ENCODE results near the gene ZNF566. TPM values are rescaled to one million over a fixed set of nuclear protein-coding genes. Genes with fewer than 3 reads are reported as not detected.
A peak's percentile ranks its signal among the peaks of the same experiment; 100 is the strongest.

ZNF566 gene
- total RNA-seq, 1 donor from 2014 or later = 8.3 TPM

DNA sequence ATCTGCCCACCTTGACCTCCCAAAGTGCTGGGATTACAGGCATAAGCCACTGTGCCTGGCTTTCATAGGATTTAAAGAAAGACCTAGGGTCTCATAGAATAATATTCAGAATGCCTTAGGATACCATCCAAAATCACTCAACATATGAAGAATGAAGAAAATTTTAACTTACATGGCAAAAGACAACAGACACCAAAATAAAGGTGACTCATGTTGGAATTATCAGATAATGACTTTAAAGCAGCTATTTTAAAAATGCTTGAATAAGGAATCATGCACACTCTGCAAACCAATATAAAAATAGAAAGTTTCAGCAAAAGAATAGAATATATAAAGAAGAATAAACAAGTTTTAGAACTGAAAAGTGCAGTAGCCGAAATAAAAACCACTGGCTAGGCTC is 29.3 kb downstream of the ZNF566 start:
- DNase-seq (ENCODE audit: low spot score) = no peak
- intact Hi-C loops (cut with DNase I) = no loop called here

DNA sequence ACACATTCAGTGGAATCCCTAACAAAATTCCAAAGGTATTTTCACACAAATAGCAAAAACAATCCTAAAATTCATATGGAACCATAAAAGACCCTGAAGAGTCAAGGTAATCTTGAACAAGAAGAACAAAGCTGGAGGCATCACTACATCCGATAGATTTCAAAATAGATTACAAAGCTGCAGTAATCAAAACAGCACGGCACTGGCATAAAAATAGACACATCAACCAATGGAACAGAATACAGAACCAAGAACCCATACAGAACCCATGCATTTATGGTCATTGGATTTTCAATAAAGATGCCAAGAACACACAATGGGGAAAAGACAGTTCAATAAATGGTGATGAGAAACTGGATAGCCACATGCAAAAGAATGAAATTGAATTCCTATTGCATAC is 32.5 kb downstream of the ZNF566 start:
- intact Hi-C loops (cut with DNase I) = no loop called here
- DNase-seq (ENCODE audit: low spot score) = no peak

DNA sequence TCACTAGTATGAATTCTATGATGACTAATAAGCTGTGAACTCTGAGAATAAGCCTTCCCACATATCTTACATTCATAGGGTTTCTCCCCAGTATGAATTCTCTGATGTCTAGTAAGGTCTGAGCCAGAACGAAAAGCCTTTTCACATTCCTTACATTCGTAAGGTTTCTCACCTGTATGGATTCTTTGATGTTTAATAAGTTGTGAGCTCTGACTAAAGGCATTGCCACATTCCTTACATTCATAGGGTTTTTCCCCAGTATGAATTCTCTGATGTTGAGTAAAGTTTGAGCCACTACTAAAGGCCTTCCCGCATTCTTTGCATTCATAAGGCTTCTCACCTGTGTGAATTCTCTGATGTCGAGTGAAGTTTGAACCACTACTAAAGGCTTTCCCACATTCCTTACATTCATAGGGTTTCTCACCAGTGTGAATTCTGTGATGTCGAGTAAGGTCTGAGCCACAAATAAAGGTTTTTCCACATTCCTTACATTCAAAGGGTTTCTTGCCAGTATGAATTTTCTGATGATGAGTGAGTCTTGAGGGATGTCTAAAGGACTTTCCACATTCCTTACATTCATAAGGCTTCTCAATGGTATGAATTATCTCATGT is 40.2 kb downstream of the ZNF566 start:
- intact Hi-C loops (cut with DNase I) = no loop called here
- DNase-seq (ENCODE audit: low spot score) = no peak

DNA sequence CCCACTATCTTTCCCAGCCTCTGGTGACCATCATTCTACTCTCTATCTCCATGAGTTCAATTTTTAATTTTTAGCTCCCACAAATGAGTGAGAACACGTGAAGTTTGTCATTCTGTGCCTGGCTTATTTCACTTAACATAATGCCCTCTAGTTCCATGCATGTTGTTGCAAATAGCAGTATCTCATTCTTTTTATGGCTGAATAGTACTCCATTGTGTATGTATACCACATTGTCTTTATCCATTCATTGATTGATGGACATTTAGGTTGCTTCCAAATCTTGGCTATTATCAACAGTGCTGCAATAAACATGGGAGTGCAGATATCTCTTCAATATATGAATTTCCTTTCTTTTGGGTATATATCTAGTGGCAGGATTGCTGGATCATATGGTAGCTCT is 48.0 kb downstream of the ZNF566 start:
- no peak for DNase-seq (ENCODE audit: low spot score)
- intact Hi-C loops (cut with DNase I) = no loop called here

DNA sequence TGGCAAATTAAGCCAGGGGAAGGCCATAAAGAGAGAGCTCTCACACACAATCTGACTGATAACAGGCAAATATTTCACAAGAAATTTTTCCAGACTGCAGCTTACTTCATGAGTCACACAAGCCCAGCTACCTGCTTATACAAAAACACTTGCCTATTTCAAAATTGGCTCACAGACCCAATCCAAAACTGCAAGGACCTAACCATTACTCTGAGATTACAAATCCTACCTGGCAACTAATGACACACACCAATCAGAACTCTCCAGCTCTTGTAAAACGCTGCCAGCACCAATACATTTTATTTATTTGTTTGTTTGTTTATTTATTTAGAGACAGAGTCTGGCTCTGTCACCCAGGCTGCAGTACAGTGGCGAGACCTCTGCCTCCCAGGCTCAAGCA is 52.8 kb downstream of the ZNF566 start:
- DNase-seq (ENCODE audit: low spot score) = no peak
- intact Hi-C loops (cut with DNase I) = no loop called here

DNA sequence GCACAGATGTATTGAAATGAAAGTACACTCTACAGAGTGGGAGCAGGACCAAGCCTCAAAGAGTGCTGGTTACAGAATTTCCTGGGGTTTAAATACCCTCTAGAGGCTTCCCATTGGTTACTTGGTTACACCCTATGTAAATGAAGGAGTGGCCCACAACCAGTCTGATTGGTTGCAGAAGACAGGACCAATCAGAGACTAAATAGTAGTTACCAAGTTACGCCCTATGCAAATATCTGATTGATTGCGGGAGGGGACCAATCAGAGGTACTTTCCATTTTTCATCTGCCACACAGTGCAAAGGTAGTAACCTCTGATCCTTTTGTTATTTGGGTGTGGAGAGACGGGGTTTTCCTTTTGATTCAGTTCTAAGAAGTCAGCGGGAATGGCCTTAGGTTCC is 65.4 kb downstream of the ZNF566 start:
- intact Hi-C loops (cut with DNase I) = loop anchor here (10.0 kb wide), 1 partner anchor 209 kb away; the partner anchor contains the start of genes ZNF146 and ZNF565
- no peak for DNase-seq (ENCODE audit: low spot score)

DNA sequence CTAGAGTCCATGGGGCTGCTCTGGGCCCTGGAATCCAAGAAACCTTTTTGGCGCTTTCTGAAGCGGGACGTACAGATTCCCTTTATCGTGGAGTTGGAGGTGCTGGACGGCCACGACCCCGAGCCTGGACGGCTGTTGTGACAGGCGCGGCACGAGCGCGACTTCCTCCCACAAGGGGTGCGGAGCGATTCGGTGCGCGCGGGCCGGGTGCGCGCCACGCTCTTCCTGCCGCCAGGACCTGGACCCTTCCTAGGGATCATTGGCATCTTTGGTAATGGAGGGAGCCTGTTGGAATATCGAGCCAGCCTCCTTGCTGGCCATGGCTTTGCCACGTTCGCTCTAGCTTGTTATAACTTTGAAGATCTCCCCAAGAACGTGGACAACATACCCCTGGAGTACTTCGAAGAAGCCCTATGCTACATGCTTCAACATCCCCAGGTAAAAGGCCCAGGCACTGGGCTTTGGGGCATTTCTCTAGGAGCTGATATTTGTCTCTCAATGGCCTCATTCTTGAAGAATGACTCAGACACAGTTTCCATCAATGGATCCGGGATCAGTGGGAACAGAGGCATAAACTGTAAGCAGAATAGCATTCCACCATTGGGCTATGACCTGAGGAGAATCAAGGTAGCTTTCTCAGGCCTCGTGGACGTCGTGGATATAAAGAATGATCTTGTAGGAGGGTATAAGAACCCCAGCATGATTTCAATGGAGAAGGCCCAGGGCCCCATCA is 67.4 kb downstream of the ZNF566 start:
- intact Hi-C loops (cut with DNase I) = loop anchor here (10.0 kb wide), 1 partner anchor 207 kb away; the partner anchor contains the start of genes ZNF146 and ZNF565
- DNase-seq (ENCODE audit: low spot score) = no peak

DNA sequence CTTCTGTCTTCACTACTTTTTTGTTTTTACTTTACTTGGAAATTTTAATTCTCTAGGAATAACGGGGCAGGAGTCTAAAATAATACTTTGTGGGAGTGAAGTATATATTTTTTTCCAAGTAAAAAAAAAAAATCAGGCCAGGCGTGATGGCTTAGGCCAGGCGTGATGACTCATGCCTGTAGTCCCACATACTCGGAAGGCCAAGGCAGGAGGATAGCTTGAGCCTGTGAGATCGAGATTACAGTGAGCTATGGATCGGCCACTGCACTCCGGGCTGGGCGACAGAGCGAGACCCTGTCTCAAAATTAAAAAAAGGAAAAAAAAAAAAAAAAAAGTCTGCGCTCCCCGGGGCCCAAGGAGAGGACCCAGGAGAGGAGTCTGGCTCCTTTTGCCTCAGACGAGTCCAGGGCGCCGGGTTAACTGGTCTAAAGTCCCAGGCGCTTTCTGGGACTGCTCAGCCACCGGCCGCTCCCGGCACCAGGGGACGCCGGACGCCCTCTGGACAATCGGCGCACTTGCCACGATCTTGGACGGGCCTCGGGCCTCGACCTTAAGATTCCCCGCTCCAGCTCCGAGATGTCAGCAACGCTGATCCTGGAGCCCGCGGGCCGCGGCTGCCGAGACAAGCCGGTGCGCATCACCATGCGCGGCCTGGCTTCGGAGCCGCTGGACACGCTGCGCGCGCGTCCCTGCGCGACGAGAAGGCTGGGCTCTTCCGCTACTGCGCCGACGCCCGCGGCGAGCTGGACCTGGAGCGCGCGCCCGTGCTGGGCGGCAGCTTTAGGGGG is 68.2 kb downstream of the ZNF566 start:
- intact Hi-C loops (cut with DNase I) = loop anchor here (10.0 kb wide), 1 partner anchor 206 kb away; the partner anchor contains the start of genes ZNF146 and ZNF565
- DNase-seq (ENCODE audit: low spot score) = no peak

DNA sequence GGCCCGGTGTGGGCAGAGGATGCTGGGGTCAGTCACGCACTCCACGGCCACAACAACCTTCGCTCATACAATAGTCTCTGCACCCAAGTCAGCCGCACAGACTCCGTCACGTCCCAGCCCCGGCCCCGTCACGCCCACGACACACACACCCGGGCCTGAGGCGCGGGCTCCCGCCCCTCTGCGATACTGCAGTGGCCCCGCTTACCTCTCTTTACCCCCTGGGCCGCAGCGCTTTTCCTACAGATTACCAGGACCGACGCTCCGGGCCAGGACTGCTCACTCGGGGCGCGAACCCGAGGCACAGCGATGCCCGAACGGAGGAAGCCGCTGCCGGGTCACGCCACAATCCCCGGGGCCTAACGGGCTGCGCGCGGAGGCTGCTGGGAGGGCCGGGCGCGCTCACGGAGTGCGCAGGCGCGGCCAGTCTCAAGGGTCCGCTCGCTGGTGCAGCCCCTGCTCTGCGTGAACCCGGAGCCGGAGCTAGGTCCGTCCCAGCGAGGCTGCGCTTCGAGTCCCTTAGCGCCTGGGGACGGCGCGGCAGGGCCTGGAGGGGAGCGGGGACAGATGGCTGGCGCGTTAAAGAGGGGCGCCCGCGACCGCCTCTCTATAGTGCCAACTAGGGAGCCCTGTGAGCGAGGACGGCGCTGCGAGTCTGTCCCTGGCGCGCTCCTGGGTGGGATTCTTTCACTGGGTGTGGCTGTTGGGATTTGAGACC is 70.9 kb downstream of the ZNF566 start, which contains the start of gene ZFP82:
TSS of gene ZFP82 (minus strand) at position 358 of the 715 bp plus-strand sequence. CDS start 8,855 bp downstream, outside the sequence.
- intact Hi-C loops (cut with DNase I) = loop anchor here (2.0 to 5.0 kb wide), 2 partner anchors 41 to 70 kb away; partner anchors contain the start of genes ZFP14 and ZNF566

DNA sequence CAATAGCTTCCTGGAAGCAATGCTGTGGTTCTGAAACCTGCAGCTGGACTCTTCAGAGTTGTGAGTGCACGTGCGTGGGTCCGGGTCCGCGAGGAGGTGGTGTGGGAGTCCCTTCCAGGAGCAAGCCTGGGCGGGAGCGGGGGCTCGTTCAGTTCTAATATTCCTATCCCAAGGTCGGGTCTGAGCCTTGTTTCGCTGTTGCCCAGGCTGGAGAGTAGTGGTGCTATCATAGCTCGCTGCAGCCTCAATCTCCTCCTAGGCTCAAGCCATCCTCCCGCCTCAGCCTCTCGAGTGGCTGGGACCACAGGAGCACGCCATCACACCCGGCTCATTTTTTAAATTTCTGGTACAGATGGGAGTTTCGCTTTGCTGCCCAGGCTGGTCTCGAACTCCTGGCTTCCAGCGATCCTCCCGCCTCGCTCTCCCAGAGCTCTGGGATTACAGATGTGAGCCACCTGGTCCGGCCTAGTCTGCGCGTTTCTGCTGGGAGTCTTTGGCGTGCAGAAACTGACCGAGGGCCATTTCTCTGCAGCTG is 71.5 kb downstream of the ZNF566 start:
- no peak for DNase-seq (ENCODE audit: low spot score)
- intact Hi-C loops (cut with DNase I) = loop anchor here (2.0 to 5.0 kb wide), 2 partner anchors 41 to 71 kb away; partner anchors contain the start of genes ZFP14 and ZNF566

More for the DNA sequence above, 70.9 kb downstream of the ZNF566 start, which contains the start of gene ZFP82:
- DNase-seq (ENCODE audit: low spot score) = peak; percentile 88

DNA sequence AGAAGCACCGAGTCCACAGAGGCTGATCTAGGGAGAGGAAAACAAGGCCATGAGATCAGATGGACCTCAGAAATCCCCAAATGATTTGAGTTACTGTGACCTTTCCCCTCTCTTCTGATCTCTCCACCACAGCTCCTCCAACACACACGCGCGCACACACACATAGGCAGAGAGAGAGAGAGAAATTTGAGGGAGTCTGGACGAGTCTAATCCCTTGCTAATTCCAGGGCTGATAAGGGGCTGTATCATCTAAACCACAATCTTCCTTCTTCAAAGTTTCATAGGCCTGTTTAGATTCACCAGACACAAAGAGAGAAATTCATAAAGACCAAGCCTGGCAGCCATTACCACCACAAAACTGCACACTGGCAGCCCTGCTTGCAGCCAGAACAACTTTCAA is 79.5 kb downstream of the ZNF566 start:
- no peak for DNase-seq (ENCODE audit: low spot score)
- intact Hi-C loops (cut with DNase I) = no loop called here

DNA sequence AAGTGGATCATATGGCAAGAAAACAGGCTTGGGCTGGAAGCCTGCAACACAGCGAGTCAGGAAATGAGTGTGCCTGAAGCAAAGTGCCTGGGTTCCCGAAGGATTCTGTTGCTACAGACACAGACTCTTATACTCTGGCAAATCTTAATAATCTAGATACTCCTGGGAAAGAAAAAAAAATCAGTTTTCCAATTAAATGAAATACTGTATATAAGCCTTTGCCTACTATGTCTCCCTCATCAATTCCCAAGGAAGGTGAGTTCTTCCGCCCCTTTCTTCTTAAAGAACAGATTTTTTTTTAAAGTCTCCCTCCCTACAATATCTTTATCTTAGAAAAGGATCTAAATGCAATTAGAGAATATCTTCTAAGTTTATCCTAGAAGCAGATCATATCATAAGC is 81.3 kb downstream of the ZNF566 start:
- intact Hi-C loops (cut with DNase I) = no loop called here
- no peak for DNase-seq (ENCODE audit: low spot score)

DNA sequence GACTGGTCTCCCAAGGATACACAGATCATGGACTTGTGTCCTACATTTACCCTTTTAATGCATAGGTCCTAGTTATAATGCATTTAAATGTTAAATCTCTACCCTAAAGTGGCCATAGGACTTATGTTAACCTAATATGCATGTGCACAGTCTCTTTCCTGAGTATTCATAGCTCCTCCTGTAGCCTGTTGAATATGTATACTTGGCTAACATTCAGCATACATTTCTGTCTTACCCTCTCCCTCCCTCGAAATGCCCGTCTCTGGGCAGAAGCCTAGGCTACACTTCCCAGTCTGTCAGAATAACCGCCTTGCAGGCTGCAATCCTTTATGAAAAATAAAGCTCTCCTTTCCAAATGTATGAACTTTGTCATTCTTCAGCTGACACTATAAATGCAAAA is 84.9 kb downstream of the ZNF566 start:
- DNase-seq (ENCODE audit: low spot score) = no peak
- intact Hi-C loops (cut with DNase I) = no loop called here

DNA sequence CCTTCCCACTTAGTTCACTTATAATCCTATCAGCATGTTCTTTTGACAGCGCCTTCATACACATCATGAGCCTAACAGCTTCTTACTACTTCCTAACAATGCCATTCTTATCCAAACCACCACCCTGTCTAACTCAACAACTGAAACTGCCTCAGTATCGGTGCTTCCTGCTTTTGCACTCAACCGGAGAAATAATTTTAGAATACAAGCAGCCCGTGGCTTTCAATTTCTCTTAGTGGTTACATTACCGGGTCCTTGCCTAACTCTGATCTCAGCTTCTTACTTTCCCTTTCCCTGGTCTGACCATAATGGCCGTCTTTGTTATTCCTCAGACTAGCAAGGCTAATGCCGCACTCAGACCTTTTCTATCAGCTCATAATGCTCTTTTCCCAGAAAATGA is 87.9 kb downstream of the ZNF566 start:
- DNase-seq (ENCODE audit: low spot score) = no peak
- intact Hi-C loops (cut with DNase I) = no loop called here

DNA sequence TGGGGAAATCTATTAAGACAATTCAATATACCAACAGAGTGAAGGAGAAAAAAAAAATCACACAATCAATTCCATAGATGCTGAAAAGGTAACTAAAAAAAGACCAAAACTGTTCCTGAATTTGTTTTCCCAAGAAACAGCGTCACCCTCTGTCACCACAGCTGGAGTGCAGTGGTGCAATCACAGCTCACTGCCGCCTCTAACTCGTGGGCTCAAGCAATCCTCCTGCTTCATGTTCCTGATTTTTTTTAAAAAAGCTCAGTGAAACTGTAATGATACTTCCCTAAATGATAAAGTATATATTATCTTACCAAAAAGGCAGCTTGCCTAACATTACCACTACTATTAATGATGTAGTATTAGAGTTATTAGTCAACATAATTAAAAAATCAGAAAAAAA is 90.8 kb downstream of the ZNF566 start:
- DNase-seq (ENCODE audit: low spot score) = no peak
- intact Hi-C loops (cut with DNase I) = no loop called here
